Endodermal cell (in vitro differentiated cells): ENCODE measurements around the gene TNFAIP8L1. TPM values are rescaled to one million over a fixed set of nuclear protein-coding genes. Genes with fewer than 3 reads are reported as not detected.
"Not testable (repeated sequence)": the region's sequence is repeated elsewhere in the genome, so short reads cannot be mapped to it uniquely, and the experiment has no call there.

ENCODE experiments used
- DNase-seq: peaks from one replicate; pipeline ENCODE4 v3.0.0-alpha.2; 2017
- H3K27ac ChIP-seq: 2 replicates; pipeline ENCODE4 v1.5.1; 2013; ENCODE audit warnings: mild to moderate bottlenecking, low read depth, low read length, moderate library complexity
- H3K27me3 ChIP-seq: 2 replicates; pipeline ENCODE4 v1.6.1; 2013; ENCODE audit warnings: mild to moderate bottlenecking, low read length, moderate library complexity; ENCODE audit not compliant: insufficient read depth, control insufficient read depth, poor library complexity, severe bottlenecking
- H3K36me3 ChIP-seq: 2 replicates; pipeline ENCODE4 v1.7.0; 2013; ENCODE audit warnings: mild to moderate bottlenecking, low read length, moderate library complexity; ENCODE audit not compliant: control insufficient read depth, insufficient read depth
- H3K4me1 ChIP-seq: one replicate; pipeline ENCODE4 v1.7.0; 2013; ENCODE audit warnings: low read length; ENCODE audit not compliant: control insufficient read depth, insufficient read depth
- H3K4me3 ChIP-seq: 2 replicates; pipeline ENCODE4 v1.5.1; 2013; ENCODE audit warnings: mild to moderate bottlenecking, low read length, moderate library complexity
- H3K9ac ChIP-seq: 2 replicates; pipeline ENCODE4 v1.6.1; 2013; ENCODE audit warnings: mild to moderate bottlenecking, low read length, moderate library complexity; ENCODE audit not compliant: poor library complexity, severe bottlenecking; ENCODE audit errors: extremely low read depth
- H3K9me3 ChIP-seq: 2 replicates; pipeline ENCODE4 v1.6.1; 2013; ENCODE audit warnings: mild to moderate bottlenecking, low read length, moderate library complexity; ENCODE audit not compliant: control insufficient read depth
- H3K27ac Mint-ChIP-seq: 2 replicates; pipeline ENCODE4 v1.8.0; 2020; ENCODE audit warnings: mixed read lengths
- H3K27me3 Mint-ChIP-seq: 2 replicates; pipeline ENCODE4 v1.8.0; 2021; ENCODE audit warnings: mild to moderate bottlenecking, mixed read lengths; ENCODE audit not compliant: insufficient read depth
- H3K36me3 Mint-ChIP-seq: 2 replicates; pipeline ENCODE4 v1.8.0; 2020; ENCODE audit warnings: low read depth, mixed read lengths
- H3K4me1 Mint-ChIP-seq: 2 replicates; pipeline ENCODE4 v1.8.0; 2020; ENCODE audit warnings: mixed read lengths
- H3K4me3 Mint-ChIP-seq: 2 replicates; pipeline ENCODE4 v1.8.0; 2020; ENCODE audit warnings: mild to moderate bottlenecking, moderate library complexity, mixed read lengths
- H3K9me3 Mint-ChIP-seq: 2 replicates; pipeline ENCODE4 v1.8.0; 2020; ENCODE audit warnings: mild to moderate bottlenecking, mixed read lengths
- CTCF ChIP-seq: fragments of 200-600 bp; sonication (generic); conservative IDR thresholded peaks from 2 replicates; pipeline ENCODE4 v1.5.0; 2021; ENCODE audit warnings: antibody characterized with exemption, mild to moderate bottlenecking
- WGBS, 2 experiments: methylation state at CpG; one replicate each; pipeline versions ENCODE4 v1.1.5 to v1.1.7; 2013; ENCODE audit warnings: missing lambda C conversion rate in 2 of 2, mixed read lengths in 1 of 2; ENCODE audit not compliant: insufficient coverage in 1 of 2, insufficient read length in 1 of 2; 5-methylcytosine and 5-hydroxymethylcytosine counted together
- total RNA-seq, 2 donors: library from RNA; stranded (reverse); fragmentation: NEBNext Ultra II Directional in 1 of 2; extraction: Animal tissue kit (Norgen Biotek cat#: 25700) in 1 of 2; gene quantifications; 2 replicates in 1 of 2; 3 replicates in 1 of 2; pipeline ENCODE4 v1.2.1, GENCODE V29; 2021

Gene TNFAIP8L1
- total RNA-seq, 2 donors from 2014 or later: 18.1 to 25.5 TPM

- Histone ChIP-seq H3K9me3 (no peaks in the 10 kb centered on the region), H3K9ac (no peak overlapping the region), H3K27ac (no peak overlapping the region), H3K4me3 (no peak overlapping the region), H3K27me3 (peaks cover 22% of the 10 kb centered on the region), H3K36me3 (no peaks in the 10 kb centered on the region), H3K4me1 (no peaks in the 10 kb centered on the region)
- 84 to 89% methylated on average over 5 to 9 of the region's 9 CpGs for WGBS, 2 experiments
- Mint-ChIP-seq H3K4me1 (no peaks in the 10 kb centered on the region), H3K36me3 (no peaks in the 10 kb centered on the region), H3K9me3 (no peaks in the 10 kb centered on the region), H3K27me3 (peaks cover 38% of the 10 kb centered on the region), H3K4me3 (no peak overlapping the region), H3K27ac (no peak overlapping the region)
- DNase-seq: no peak
- no peak for TF ChIP-seq CTCF
Measured at GRCh38 chr19:4594201-4594600, 45.1 kb upstream of the TNFAIP8L1 start.

DNA sequence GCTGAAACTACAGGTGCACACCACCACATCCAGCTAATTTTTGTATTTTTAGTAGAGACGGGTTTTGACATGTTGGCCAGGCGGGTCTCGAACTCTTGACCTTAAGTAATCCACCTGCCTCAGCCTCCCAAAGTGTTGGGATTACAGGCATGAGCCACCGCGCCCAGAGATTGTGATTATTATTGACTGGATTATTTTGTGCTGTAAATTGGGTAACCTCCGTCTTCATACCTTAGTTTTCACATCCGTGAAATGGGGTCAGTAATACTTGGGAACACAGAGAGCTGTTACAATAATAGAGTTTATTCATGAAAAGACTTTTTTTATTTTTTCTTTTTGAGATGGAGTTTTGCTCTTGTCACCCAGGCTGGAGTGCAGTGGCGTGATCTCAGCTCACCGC lies 44.2 kb upstream of the TNFAIP8L1 start:
- not testable (repeated sequence) for DNase-seq, H3K4me1 ChIP-seq, H3K4me1 Mint-ChIP-seq

DNA sequence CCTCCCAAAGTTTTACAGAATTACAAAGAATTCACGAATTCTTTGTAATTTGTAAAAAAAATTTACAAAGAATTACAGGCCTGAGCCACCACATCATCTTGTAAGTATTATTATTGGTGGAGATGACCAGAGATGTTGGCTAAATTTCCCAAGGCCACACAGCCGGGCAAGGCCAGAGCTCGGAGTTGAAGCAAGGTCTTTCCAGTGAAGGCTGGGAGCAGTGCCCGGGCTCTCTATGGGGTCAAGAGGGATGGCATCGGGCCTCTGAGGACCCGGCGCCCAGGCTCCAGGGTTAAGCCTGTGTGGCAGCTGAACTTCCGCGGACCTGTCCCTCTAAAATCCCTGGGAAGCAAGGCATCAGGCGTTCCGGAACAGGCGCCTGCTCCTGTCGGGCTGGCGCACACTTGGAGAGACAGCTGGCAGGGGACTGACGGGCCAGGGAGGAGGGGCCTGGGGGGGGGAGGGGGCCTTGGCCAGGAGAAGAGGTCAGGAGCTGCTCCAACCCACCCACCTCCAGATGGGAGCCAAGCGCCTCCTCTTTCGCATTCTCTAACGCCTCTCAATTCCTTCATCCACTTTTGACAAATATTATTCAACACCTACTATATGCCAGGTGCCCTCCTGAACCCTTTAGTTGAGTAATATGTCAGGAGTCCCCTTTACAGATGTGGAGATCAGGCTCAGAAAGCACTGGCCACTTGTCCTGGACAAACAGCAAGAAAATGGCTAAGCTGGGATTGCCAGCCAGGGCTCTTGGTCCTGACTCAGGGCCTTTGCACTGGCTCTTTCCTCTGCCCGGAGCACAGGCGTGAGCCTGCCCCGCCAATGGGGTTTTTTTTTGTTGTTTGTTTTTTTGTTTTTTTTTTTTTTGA lies 43.0 kb upstream of the TNFAIP8L1 start:
- 78 to 89% methylated on average over 9 to 21 of the region's 21 CpGs for WGBS, 2 experiments
- Mint-ChIP-seq H3K27ac (no peak overlapping the region), H3K36me3 (no peaks in the 10 kb centered on the region), H3K27me3 (peaks cover 54% of the 10 kb centered on the region), H3K9me3 (no peaks in the 10 kb centered on the region), H3K4me3 (no peak overlapping the region), H3K4me1 (no peaks in the 10 kb centered on the region)
- H3K9ac ChIP-seq: no peak overlapping the region
- H3K36me3 ChIP-seq: no peaks in the 10 kb centered on the region
- H3K4me3 ChIP-seq: no peak overlapping the region
- H3K27me3 ChIP-seq: peaks cover 38% of the 10 kb centered on the region
- no peak for TF ChIP-seq CTCF
- H3K27ac ChIP-seq: no peak overlapping the region
- DNase-seq: peak; percentile 67
- no peaks in the 10 kb centered on the region for H3K9me3 ChIP-seq
- H3K4me1 ChIP-seq: no peaks in the 10 kb centered on the region

More for the DNA sequence above, 44.2 kb upstream of the TNFAIP8L1 start:
- H3K4me3 Mint-ChIP-seq, H3K9ac ChIP-seq, H3K27ac ChIP-seq, H3K36me3 ChIP-seq, H3K9me3 Mint-ChIP-seq, H3K9me3 ChIP-seq, H3K36me3 Mint-ChIP-seq, H3K4me3 ChIP-seq, H3K27ac Mint-ChIP-seq: not testable (repeated sequence)
- H3K27me3 ChIP-seq: peaks cover 31% of the 10 kb centered on the region
- H3K27me3 Mint-ChIP-seq: peaks cover 46% of the 10 kb centered on the region
- WGBS, 2 experiments: 94 to 97% methylated on average over 7 to 9 of the region's 9 CpGs
